Adipocyte (in vitro differentiated cells): ENCODE measurements around the gene PSMG4.

Experiments
- DNase-seq: peaks from one replicate; pipeline ENCODE4 v3.0.0-alpha.2; 2015; ENCODE audit warnings: low read depth
- H3K27me3 ChIP-seq: replicated peaks from 2 replicates; pipeline ENCODE4 v1.7.0; 2013; ENCODE audit warnings: mild to moderate bottlenecking, low read length, moderate library complexity; ENCODE audit not compliant: control insufficient read depth, insufficient read depth
- H3K36me3 ChIP-seq: 2 replicates; pipeline ENCODE4 v1.7.0; 2013; ENCODE audit warnings: low read length, mild to moderate bottlenecking, moderate library complexity; ENCODE audit not compliant: control insufficient read depth, insufficient read depth, severe bottlenecking
- H3K4me1 ChIP-seq: 2 replicates; pipeline ENCODE4 v1.7.0; 2013; ENCODE audit warnings: mild to moderate bottlenecking, low read length, moderate library complexity; ENCODE audit not compliant: control insufficient read depth, insufficient read depth
- H3K4me3 ChIP-seq: 2 replicates; pipeline ENCODE4 v1.7.0; 2013; ENCODE audit warnings: mild to moderate bottlenecking, low read length, moderate library complexity
- H3K9ac ChIP-seq: 2 replicates; pipeline ENCODE4 v1.7.0; 2013; ENCODE audit warnings: mild to moderate bottlenecking, low read length, moderate library complexity
- H3K9me3 ChIP-seq: 2 replicates; pipeline ENCODE4 v1.7.0; 2013; ENCODE audit warnings: mild to moderate bottlenecking, low read length, moderate library complexity; ENCODE audit not compliant: control insufficient read depth

Gene PSMG4, protein sequence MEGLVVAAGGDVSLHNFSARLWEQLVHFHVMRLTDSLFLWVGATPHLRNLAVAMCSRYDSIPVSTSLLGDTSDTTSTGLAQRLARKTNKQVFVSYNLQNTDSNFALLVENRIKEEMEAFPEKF

DNA sequence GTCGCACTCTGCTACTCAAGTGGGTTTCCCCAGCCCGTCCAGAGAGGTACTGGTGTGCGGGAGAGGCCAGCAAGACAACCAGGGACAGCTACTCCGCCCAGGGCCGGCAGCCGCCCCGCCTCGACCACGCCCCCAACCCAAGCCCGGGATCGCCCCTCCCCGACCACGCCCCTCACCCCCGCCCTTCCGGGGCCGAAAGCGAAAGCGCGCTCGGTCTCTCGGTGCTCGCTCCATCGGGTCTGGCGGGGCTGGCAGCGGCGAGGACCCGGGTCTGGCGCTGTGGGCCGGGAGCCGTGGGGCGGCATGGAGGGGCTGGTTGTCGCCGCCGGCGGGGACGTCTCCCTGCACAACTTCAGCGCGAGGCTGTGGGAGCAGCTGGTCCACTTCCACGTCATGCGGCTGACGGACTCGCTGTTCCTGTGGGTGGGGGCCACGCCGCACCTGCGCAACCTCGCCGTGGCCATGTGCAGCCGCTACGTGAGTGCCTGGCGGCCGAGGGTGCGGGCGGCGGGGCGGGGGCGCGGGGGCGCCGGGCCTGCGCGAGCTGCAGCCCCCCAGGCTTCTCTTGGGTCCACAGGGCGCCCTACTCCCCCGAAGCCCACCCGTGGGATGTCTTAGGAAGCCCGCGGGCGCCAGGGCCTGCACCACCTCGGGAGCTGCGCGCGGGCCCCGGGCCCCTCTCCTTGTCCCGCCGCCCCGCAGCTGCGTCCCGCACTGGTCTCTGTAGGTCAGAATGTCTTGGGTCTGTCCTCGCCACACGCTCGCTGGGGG is at the start of gene PSMG4:
Gene PSMG4 (plus strand): TSS at position 228 of the 771 bp plus-strand sequence. CDS start 76 bp downstream, at position 304.
- Histone ChIP-seq H3K4me1 (peaks cover 16% of the 10 kb centered on the region), H3K9ac (peak within 1 kb of the TSS; percentile 88), H3K9me3 (no peaks in the 10 kb centered on the region), H3K4me3 (peak within 1 kb of the TSS; percentile 97), H3K27me3 (peaks cover 3% of the 10 kb centered on the region), H3K36me3 (peaks cover 6% of the 10 kb centered on the region)
- peak; percentile 98 for DNase-seq

DNA sequence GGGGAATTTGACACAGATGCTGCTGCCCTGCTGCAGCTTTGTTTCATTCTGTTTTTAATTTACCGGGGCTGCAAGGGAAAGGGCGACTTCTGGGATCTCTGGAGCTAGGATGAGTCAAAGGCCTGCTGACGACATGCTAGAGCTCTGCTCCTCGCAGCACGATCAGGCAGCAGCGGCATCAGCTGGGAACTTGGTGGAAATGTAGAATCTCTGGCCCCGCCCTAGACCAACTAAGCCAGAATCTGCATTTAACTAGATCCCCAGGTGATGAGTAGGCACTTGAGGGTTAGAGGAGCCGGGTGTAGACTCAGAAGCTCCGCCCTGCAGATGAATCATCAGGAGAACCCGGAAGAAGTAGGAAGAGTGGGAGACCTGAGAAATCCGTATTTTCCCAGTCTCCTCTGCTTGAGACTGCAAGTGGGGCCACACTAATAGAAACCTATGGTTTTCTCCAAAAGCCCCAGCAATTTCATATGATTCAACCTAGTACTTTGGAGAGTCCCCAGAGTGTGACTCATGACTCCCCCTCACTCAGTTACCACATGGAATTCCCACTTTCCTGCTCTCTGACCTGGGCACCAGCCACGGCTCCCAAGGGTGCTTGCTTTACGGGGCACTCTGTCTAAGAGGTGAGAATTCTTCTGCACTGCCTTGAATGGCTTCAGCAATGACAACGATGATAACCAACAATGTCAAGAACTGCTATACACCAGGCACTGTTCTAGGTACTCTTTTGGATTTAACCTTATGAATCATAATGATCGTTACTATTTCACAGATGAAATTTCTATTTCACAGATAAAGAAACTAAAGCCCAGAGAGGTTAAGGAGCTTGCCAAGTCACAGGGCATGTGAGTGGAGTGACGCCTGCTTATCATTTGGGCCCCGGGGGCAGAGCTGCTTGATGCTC is 49.4 kb upstream of the PSMG4 start:
- Histone ChIP-seq H3K4me3 (peak overlapping the region; percentile 73), H3K4me1 (peaks cover 49% of the 10 kb centered on the region), H3K9ac (peak overlapping the region; percentile 67), H3K36me3 (no peaks in the 10 kb centered on the region), H3K27me3 (no peaks in the 10 kb centered on the region), H3K9me3 (no peaks in the 10 kb centered on the region)
- peak; percentile 96 for DNase-seq

DNA sequence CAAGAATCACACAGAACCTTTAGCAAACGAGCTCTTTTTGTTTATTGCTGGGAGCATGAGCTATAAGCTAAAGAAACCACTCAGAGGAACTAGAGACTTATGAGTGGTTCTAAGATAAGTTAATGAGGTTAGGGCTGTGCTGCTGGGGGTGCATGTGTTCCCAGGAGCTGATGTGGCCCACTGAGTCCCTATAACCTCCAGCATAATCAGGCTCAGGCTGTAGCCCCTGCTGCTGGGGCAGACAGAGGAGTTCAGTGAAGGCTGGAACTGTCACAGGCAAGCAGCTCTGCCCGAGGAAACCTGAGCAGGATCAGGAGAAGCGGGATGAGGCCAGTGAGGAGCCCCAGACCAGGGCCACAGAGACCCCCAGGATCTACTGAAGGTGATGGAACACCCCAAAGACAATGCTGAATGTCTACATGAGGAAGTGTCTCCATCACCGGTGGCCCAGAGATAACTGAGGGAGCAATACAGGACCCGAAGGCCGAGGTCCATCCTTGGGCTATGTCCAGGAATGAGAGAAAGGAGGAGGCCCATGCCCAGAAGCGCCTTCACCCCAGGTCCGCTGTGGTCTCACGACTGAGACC is 48.6 kb upstream of the PSMG4 start:
- Histone ChIP-seq H3K4me3 (no peak overlapping the region), H3K36me3 (no peaks in the 10 kb centered on the region), H3K9ac (no peak overlapping the region), H3K27me3 (no peaks in the 10 kb centered on the region), H3K9me3 (no peaks in the 10 kb centered on the region), H3K4me1 (peaks cover 49% of the 10 kb centered on the region)
- no peak for DNase-seq

DNA sequence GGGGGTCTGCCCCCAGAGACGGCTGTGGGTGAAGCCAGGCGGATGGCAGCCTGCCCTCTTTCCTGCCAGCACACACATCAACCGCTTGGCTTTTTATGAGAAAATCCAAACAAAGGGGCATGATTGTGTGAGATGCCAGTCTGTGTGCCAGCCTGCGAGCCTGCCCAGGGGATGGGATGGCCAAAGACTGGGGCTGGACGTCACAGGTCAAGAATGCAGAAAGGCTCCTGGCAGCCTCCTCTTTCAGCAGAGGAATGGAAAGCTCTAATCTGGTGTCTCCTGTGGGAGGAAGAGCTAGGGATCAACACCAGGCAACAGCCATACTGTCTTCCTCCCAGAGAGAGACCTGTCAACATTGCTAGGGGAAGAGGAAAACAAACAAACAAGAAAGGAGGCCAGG is 47.1 kb upstream of the PSMG4 start:
- H3K9me3 ChIP-seq = no peaks in the 10 kb centered on the region
- DNase-seq = peak; percentile 43
- no peaks in the 10 kb centered on the region for H3K27me3 ChIP-seq
- no peak overlapping the region for H3K4me3 ChIP-seq
- H3K4me1 ChIP-seq = peaks cover 36% of the 10 kb centered on the region
- no peak overlapping the region for H3K9ac ChIP-seq
- H3K36me3 ChIP-seq = no peaks in the 10 kb centered on the region

DNA sequence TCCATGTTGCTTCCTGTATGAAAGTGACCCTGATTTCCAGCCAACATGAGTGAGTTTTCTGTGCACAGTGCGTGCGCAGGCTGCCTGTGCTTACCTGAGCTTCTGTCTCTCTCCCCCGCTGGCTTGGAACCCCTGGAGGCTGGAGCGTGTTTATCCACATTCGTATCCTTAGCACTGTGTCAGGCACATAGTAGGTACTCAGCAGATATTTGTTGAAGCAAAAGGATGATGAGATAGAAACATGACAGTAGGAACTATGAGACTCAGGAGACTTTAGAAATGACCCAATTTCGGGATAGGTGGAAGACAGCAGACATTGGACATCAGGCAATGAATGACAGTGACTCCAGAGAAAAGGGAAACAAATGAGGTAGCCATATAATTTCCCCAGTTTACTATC is 46.5 kb upstream of the PSMG4 start:
- Histone ChIP-seq H3K4me3 (no peak overlapping the region), H3K4me1 (peaks cover 31% of the 10 kb centered on the region), H3K9me3 (no peaks in the 10 kb centered on the region), H3K36me3 (no peaks in the 10 kb centered on the region), H3K9ac (no peak overlapping the region), H3K27me3 (peaks cover 4% of the 10 kb centered on the region)
- DNase-seq = no peak

DNA sequence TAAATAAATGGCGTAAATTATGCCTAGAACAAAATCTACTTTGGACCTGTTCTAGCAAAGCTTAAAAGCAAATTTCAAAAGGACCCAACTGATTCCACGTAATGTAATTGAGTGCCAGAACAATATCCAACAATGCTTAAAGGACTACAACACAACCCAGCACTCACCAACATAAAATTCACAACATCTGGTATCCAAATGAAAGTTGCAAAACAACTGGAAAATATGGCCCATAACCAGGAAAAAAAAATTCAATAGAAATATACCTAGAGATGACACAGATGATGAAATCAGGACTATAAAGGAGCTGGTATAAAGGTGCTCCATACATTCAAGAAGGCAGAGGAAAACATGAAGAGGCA is 45.4 kb upstream of the PSMG4 start:
- no peaks in the 10 kb centered on the region for H3K36me3 ChIP-seq
- peaks cover 14% of the 10 kb centered on the region for H3K27me3 ChIP-seq
- H3K4me1 ChIP-seq = peaks cover 20% of the 10 kb centered on the region
- DNase-seq = no peak
- no peaks in the 10 kb centered on the region for H3K9me3 ChIP-seq
- no peak overlapping the region for H3K4me3 ChIP-seq
- H3K9ac ChIP-seq = no peak overlapping the region

DNA sequence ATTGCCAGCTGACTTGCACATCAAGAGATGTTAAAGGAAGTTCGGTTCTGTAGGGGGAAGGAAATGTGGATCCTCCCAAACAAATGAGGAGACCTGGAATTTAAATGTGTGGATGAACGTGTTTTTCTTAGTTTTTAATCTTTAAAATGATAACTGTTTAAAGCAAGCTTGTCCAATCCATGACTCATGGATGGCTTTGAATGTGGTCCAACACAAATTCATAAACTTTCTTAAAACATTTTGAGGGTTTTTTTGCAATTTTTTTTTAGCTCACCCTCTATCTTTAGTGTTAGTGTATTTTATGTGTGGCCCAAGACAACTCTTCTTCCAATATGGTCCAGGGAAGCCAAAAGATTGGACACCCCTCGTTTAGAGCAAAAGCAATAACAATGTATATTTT is 43.8 kb upstream of the PSMG4 start:
- Histone ChIP-seq H3K9me3 (no peaks in the 10 kb centered on the region), H3K4me1 (peaks cover 4% of the 10 kb centered on the region), H3K27me3 (peaks cover 22% of the 10 kb centered on the region), H3K9ac (no peak overlapping the region), H3K4me3 (no peak overlapping the region), H3K36me3 (no peaks in the 10 kb centered on the region)
- peak; percentile 56 for DNase-seq

DNA sequence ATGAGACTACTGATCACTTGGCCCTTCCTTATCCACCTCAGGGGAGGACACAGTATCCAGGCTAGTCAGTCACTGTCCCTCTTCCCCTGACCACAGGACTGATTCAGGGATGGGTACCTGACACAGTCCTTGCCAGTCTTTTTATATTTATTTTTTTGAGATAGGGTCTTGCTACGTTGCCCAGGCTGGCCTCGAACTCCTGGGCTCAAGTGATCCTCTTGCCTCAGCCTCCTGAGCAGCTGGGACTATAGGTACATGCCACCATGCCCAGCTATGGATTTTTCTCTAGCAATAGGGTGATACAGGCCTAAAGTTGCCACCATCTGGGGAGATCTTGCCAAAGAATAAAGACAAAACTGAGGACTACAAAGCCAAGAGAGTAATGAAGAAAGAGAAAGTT is 41.5 kb upstream of the PSMG4 start:
- Histone ChIP-seq H3K4me1 (no peaks in the 10 kb centered on the region), H3K27me3 (peaks cover 38% of the 10 kb centered on the region), H3K36me3 (no peaks in the 10 kb centered on the region), H3K4me3 (no peak overlapping the region), H3K9me3 (no peaks in the 10 kb centered on the region), H3K9ac (no peak overlapping the region)
- no peak for DNase-seq

DNA sequence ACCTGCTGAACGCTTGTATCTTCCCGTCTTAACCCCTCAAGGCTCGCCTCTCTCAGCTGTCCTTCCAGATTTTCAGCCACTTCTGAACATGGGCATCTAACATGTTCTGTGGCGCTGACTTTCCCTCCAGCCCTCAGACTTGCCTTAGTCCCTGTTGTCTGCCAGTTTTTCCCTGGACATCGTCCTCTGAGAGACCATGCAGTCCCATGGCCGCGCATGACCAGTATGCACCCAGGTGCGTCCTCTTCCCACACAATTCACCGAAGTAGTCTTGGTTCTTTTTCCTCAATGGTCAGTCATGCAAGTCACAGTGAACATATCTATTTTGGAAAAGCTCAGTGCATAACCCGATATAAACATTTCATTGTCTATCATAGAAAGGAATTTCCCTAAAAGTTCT is 40.5 kb upstream of the PSMG4 start:
- H3K36me3 ChIP-seq = no peaks in the 10 kb centered on the region
- no peak overlapping the region for H3K4me3 ChIP-seq
- no peak for DNase-seq
- H3K27me3 ChIP-seq = peaks cover 46% of the 10 kb centered on the region
- no peak overlapping the region for H3K9ac ChIP-seq
- no peaks in the 10 kb centered on the region for H3K4me1 ChIP-seq
- H3K9me3 ChIP-seq = no peaks in the 10 kb centered on the region

DNA sequence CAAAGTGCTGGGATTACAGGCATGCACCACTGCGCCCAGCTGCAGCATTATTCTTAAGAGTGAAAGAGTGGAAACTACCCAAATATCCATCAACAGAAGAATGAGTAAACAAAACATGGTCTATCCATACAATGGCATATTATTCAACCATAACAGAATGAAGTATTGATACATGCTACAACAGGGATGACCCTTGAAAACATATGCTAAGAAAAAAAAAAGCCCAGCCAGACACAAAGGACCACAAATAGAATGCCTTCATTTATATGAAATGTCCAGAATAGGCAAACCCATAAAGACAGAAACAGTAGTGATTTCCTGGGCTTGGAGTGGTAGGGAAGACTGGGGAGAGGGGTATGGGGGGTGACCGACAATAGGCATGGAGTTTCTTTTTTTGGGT is 38.4 kb upstream of the PSMG4 start:
- Histone ChIP-seq H3K27me3 (peaks cover 53% of the 10 kb centered on the region), H3K36me3 (no peaks in the 10 kb centered on the region), H3K9ac (no peak overlapping the region), H3K4me3 (no peak overlapping the region), H3K9me3 (no peaks in the 10 kb centered on the region), H3K4me1 (no peaks in the 10 kb centered on the region)
- DNase-seq = no peak

DNA sequence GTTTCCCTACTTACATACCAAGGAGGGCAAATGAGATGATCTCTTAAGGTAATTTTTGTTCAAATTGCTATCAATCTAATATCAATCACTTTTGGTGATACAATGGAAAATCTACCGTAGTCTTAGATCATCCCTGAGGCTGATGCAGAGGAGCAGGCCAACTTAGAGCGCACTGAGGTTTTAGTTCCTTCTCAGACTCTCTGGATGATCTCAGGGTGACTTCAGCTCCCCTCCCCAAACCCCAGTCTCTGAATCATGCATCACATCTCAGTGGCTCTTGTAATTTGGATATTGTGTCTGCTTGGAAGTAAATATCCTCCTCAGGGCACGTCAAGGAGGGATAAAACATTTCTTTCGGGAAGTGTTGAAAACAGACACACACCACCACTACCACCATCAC is 37.2 kb upstream of the PSMG4 start:
- DNase-seq = no peak
- H3K9me3 ChIP-seq = no peaks in the 10 kb centered on the region
- peaks cover 63% of the 10 kb centered on the region for H3K27me3 ChIP-seq
- H3K36me3 ChIP-seq = no peaks in the 10 kb centered on the region
- no peak overlapping the region for H3K4me3 ChIP-seq
- H3K9ac ChIP-seq = no peak overlapping the region
- no peaks in the 10 kb centered on the region for H3K4me1 ChIP-seq
